HFF-Myc (cell line): Measurements from ENCODE around the gene TSPAN17.

ENCODE experiments used
- DNase-seq: peaks from one replicate; pipeline ENCODE4 v3.0.0-alpha.2; 2011; ENCODE audit warnings: low read depth; ENCODE audit errors: extremely low read depth
- H3K4me3 ChIP-seq: replicated peaks from 2 replicates; pipeline ENCODE4 v1.5.1; 2011; ENCODE audit warnings: low read depth, mild to moderate bottlenecking, control low read depth, low read length
- TF ChIP-seq, protein P1 (sequence below): IDR thresholded peaks from 2 replicates; pipeline ENCODE4 v1.5.1; 2012; ENCODE audit warnings: mild to moderate bottlenecking, low read depth, low read length, control low read depth; ENCODE audit errors: missing control alignments

The TSPAN17 gene

DNA sequence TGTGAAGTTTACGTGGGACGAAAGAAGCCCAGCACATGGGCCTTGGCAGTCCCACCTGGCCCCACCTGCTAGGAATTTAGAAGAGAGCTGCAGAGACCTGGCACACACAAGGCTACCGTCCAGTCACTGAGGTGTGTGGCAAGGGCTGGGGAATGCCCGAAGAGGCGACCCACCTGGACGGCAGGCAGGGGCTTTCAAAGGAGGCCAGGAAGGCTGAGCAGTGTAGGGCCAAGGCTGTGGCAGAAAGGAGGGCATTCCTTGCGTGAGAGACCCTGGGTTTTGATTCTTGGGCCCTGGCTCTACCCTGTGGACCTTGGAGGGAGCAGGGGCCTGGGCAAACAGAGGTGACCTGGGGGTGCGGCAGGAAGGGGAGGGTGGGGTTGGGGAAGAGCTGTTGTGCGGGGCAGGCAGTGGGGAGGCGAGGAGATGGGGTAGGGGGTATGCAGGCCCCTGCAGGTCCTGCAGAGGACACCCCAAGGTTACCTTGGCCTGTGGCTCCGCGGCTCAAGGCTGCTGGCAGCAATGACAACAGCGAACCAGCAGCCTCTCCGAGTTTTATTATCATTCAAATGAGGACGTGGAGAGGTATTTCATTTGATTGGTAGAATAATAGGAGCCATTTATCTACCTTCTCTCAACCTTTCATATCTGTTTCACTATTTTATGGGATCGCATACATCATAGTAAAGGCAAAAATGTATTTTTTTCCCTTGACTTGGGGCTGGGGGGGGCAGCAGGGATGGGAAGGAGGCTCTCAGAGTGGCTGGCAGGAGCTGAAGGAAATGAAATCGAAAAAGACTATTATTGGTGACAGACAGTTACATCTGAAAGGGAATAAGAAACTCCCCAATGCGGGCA is 24.8 kb downstream of the TSPAN17 start:
- no peak for DNase-seq
- TF ChIP-seq, protein P1, sequence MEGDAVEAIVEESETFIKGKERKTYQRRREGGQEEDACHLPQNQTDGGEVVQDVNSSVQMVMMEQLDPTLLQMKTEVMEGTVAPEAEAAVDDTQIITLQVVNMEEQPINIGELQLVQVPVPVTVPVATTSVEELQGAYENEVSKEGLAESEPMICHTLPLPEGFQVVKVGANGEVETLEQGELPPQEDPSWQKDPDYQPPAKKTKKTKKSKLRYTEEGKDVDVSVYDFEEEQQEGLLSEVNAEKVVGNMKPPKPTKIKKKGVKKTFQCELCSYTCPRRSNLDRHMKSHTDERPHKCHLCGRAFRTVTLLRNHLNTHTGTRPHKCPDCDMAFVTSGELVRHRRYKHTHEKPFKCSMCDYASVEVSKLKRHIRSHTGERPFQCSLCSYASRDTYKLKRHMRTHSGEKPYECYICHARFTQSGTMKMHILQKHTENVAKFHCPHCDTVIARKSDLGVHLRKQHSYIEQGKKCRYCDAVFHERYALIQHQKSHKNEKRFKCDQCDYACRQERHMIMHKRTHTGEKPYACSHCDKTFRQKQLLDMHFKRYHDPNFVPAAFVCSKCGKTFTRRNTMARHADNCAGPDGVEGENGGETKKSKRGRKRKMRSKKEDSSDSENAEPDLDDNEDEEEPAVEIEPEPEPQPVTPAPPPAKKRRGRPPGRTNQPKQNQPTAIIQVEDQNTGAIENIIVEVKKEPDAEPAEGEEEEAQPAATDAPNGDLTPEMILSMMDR: no peak
- no peak overlapping the region for H3K4me3 ChIP-seq

DNA sequence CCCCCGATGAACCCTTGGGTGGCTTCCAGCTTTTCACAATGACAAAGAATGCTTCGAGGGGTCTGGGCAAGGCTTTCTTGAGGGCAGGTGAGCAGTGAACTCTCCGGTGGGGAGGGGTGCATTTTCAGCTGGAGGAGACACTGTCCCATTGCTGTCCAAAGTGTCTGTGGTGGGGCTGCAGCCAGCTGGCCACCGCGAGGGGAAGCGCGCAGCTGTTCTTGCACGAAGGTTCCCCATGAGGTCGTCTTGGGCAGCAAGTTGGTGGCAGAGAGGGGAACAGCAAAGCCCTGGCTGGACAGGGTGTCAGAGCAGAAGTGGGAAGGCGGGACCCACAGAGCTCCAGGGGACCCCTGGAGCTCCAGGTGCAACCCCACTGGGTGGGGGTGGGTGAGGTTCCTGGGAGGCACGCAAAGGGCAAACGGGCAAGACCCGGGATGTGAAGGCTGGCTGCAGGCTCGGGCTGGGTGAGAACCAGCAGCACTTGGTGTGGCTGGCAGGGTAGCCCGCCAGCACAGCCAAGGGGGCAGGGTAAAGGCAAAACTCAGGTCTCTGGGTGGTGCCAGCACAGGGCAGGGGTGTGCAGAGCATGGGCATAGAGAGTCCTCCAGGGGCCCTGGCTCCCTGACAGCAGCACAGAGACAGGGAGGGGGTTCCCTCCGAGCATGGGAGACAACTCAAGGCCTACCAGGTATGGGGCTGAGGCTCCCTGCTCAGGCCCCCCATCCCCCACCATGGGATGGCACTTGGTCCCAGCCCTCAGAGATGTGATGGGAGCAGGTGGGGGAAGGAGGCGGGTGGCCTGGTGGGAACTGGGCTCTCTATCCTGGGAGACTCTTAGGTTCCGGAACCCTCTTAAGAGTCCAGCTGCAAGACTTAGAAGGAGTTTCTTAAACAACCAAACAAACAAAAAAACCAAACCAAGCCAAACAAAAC is 26.6 kb downstream of the TSPAN17 start:
- H3K4me3 ChIP-seq: no peak overlapping the region
- DNase-seq: no peak
- TF ChIP-seq, protein P1: no peak

DNA sequence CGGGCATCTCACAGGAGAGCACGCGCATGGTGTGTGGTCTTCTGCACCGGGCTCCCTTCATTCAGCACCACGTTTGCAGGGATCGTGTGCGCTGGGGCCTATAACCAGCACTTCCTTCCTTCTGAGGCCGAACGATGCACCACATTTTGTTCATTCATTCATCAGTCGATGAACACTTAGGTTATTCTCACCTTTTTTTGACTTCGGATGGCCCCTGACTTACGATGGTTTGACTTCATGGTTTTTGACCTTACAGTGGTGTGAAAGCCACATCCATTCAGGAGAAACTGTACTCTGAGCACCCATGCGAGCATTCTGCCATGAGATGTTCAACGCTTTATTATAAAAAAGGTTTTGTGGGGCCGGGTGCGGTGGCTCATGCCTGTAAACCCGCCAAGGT is 27.5 kb downstream of the TSPAN17 start:
- no peak overlapping the region for H3K4me3 ChIP-seq
- DNase-seq: no peak
- TF ChIP-seq, protein P1: no peak

DNA sequence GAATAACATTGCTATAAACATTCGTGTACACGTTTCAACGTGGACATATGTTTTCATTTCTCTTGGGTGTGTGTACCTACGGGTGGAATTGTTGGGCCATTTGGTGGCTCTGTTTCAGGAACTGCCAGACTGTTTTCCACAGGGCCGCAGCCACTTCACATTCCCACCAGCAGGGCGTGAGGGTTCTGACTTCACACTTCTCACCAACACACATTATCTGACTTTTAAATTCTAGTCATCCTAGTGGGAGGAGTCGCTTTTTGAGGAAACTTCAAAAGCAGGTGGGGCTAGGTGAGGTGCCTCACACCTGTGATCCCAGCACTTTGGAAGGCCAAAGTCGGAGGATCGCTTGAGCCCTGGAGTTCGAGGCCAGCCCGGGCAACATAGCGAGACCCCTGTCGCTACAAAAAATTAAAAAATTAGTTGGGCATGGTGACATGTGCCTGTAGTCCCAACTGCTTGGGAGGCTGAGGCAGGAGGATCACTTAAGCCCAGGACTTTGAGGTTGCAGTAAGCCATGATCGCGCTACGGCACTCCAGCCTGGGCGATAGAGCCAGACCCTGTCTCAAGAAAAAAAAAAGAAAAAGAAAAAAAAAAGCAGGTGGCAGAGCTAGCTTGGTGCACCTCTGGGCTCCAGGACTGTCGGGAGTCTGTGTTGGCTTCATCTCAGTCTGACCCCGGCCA is 28.5 kb downstream of the TSPAN17 start:
- TF ChIP-seq, protein P1: peak; percentile 61
- no peak for DNase-seq
- H3K4me3 ChIP-seq: no peak overlapping the region

DNA sequence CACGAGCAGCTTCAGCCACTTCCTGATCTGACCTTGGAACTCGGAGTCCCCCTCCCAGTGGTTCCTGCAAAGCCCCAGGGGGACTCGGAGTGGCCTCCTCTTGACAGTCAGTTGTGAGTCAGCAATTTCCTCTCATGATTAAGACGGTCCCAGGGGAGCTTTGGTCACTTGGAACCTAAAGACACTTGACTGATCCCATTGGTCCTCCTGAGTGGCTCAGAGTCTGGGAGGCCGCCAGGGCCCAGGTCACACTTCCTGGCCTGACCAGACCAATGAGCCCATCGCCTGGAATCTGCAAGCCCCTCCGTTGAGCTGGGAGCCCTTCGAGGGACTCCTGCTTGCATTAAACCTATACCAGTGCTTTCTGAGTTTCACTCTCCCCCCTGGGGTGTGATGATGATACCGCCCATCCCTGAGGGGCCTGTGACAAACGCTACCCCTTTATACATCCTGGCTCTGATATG is 29.1 kb downstream of the TSPAN17 start:
- DNase-seq: no peak
- TF ChIP-seq, protein P1: no peak
- no peak overlapping the region for H3K4me3 ChIP-seq

DNA sequence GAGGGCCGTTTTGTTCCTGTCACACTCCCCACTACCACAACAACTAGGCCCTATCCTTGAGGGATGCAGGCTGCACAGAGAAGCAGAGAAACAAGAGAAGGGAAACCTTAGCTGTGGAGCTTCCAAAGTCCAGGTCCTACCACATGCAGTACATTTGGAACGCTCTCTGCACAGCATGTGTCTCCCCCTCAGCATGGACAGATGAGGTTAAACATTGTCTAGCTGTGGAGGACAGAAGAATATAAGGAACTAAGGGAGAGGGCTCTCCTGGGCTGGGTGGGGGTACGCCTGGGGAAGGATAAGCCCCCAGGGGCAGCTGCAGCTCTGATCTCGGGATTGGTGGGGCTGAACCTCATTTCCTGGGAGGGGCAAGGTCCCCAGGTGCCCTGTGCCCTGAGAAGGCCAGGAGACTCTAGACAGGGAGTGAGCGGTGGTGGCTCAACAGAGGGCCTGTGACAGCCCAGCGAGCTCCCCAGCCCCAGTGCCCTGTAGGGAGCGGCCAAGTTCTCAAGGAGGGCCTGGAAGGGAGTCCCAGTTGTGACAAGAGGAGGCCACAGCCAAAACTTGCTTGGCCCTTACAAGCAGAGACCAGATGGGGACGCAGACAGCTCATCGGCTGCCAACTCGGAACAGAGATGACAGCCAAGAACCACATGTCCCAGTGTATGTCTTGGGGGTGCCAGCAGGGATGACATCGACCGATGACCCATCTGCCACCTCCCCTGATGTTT is 30.1 kb downstream of the TSPAN17 start:
- no peak overlapping the region for H3K4me3 ChIP-seq
- DNase-seq: no peak
- TF ChIP-seq, protein P1: no peak
